ENCODE data around the gene LRRC73.
A peak's percentile ranks its signal among the peaks of the same experiment; 100 is the strongest.
"Not testable (repeated sequence)": the region's sequence is repeated elsewhere in the genome, so short reads cannot be mapped to it uniquely, and the experiment has no call there.

Gene LRRC73

GRCh38 chr6:43493833-43494232 is 16.3 kb downstream of the LRRC73 start:
- DNase-seq (ENCODE audit: low spot score) = no peak

DNA sequence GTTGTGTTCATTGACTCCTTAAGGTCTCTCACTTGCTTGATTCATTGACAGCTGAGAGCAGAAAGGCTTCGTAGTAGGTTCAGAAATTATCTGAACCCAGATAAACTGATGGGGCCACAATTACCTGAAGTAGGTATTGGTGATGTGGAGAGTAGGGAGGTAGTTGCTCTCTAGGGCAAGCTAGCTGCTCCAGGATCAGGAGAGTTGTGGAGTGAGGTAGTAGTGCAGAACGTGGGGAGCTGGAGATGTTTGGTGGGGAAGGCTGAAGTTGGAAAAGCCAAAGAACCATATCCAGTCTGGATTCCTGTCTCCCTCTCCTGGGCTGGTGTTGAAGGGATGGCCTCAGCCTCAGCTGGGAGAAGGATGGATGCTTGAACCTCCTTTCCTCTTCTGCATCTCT is 16.9 kb downstream of the LRRC73 start:
- no peak for DNase-seq (ENCODE audit: low spot score)

DNA sequence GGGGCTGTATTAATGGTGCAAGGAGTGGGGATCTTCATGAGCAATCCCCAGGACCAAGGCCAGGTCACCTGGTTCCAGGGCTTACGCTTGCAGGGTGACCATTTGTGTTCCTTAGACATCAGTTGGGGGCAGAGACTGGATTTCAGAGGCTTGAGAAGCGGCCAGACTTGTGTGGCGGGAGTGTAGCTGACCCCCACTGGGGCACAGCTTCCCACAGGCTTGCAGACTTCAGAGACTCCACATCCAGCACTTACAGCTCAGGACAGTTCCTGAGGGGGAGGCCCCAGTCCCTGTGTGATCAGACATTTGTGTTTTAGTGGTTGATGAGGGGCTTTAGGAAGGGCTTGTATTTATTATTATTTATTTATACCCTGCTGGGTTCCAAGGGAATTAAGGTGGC is 17.5 kb downstream of the LRRC73 start:
- DNase-seq (ENCODE audit: low spot score) = no peak

GRCh38 chr6:43491750-43492661 is 18.1 kb downstream of the LRRC73 start:
- DNase-seq (ENCODE audit: low spot score) = no peak

DNA sequence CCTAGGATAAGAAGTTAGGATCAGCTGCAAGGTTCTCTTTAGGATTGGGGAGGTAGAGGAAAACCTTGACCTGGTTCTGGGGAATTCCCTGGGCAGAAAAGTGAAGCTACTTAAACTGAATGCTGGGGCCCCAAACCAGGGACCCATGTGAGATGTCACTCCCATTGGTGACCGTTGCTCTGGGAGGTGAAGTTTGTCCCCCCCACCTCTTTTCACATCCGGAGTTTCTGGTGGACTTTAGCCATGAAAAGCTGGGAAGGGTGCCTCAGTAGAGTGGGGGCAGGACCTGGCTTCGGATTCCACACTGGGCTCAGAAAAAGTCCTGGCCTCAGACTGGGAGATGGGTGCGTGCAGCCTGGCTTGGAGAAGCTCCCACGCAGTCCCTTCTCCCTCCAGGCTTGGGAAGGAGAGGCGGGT is 19.6 kb downstream of the LRRC73 start:
- DNase-seq (ENCODE audit: low spot score) = no peak

DNA sequence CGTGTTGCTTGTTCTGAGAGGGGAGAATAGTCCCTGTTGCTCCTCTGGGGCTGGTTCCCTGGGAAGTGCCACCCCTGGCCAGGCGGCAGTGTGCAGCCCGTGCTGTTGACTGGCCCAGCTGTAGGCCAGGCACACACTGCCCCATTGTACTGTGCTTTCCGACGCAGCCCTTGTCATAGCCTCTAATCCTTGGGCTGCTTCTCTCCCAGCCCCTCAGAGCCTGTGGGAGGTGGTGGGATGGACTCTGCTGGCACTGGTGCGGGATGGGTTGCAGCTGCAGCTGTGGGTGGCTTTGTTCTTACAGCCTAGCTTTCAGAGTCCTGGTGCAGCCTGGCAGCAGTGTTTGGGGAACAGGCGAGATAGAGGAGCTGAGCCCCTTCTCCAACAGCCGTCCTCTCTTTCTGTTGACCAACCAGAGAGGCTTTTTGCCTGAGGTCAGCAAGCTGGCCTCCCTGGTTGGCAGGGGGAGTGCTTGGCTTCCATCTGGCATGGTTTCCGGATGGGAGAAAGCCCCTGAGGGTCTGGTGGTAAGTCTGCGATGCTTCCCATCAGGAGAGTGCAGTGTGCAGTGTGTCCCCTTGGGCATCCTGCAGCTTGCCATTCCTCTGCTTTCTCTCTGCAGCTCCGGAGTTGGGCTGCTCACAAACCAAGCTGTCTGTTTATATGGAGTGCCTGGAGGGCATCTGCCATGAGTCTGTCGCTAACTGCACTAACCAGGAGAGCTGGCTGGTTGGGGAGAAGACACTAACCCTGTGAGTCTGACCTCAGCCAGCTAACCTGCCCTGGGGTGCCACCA is 20.7 kb downstream of the LRRC73 start:
- DNase-seq (ENCODE audit: low spot score) = no peak

DNA sequence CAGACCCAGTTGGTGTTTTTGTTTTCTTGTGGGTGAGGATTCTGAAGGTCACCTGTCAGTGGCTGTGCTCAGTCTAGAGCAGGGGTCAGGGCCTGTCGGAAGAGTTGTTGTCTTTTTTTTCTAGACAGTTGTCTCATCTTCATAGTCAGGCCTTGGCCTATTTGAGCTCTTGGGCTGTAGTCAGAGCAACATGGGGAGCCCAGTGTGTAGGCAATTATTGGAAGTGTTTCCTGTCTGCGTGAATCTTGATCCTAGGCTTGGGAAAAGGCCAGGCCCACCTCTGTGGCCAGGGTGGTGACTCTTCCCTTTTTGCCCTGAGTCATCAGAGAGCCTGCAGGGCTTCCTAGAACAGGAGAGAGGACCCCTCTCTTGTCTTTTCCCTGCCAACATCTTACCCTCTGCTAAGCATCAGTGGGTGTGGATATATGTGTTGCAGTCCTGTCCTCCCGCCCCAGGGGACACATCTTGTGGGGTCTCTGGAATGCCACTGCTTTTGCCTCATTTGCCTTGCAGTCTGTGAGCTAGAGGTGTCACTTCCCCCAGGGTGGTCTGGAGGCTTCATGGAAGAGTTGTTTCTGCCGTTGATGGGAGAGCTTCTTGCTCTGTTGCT is 21.4 kb downstream of the LRRC73 start:
- no peak for DNase-seq (ENCODE audit: low spot score)

- no peak for DNase-seq (ENCODE audit: low spot score)
These were observed 28.4 kb downstream of the LRRC73 start for GRCh38 chr6:43481591-43482236.

GRCh38 chr6:43481075-43481474 is 29.1 kb downstream of the LRRC73 start:
- DNase-seq (ENCODE audit: low spot score) = no peak

DNA sequence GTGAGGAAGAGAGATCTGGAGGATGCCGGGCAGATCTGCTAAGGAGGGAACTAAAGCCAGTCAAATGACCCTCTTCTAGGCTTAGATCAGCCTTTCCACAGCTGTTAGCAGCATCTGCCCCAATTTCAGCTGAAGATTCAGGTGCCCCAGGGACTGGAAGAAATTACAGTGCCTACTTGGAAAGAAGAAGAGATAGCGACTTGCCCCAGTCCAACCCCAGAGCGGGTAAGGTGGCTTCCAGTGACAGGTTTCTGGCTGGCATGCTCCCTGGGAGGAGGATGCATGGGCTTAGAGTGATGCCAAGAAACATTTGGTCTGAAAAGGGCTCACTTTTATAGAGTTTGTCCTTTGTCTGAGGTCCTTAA is 32.2 kb downstream of the LRRC73 start:
- DNase-seq (ENCODE audit: low spot score) = no peak

DNA sequence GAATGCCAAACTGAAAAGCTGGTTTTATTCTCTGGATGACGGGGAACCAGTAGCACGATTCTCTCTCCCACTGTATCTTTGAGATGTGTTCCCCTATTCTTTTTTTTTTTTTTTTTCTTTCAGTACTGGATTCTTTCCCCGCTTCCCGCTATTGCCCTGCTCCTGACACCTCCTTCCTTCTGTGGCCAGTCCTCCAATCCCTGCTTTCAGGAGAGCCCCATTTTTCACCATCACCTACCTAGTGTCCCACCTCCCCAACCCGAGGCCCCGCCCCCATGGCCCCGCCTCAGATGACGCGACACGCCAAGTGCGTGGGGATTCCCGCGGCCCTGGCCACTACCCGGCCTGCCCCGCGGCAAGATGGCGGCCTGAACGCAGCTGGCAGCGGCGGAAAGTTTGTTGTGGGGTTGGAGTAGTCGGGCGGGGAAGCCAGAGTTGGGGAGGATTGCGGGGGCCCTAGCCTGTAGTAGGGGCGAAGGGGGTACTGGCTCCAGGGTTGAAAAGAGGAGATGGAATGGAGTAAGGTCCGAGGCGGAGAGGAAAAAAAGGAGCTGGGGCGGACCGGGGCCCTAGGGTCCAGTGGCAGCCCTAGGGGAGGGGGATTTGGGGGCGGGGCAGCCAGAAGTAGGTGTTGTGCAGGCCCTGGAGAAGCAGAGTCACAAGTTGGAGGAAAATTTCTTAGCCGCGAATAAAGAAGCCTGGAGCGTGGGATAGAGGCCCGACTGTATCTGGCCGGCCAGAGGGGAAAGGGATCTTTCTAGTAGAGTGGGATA is 32.7 kb downstream of the LRRC73 start, which contains the start of gene TJAP1:
Gene TJAP1 (plus strand): TSS at position 336 of the 773 bp plus-strand sequence. CDS start 21,432 bp downstream, outside the sequence.
- DNase-seq (ENCODE audit: low spot score) = peak; percentile 84

- DNase-seq (ENCODE audit: low spot score) = no peak
These were observed 33.4 kb downstream of the LRRC73 start for GRCh38 chr6:43476746-43477145.

DNA sequence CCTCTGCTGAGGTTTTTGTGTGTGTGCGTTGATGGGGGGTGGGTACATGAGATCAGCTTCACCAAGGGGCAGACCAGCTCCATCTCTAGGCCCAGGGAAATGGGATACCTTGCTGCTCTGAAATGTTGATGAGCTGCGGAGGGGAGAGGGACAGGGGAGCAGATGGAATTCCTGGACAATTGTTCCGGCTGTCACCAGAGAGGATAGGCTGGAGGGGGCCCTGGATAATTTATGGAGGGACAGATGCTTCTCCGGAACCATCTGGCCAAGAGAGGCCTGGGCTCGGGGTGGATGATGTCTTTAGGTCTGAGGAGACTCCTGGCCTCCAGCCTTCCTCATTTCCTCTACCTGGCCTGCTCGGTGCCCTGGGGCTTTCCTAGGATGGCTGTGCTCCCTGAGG is 34.6 kb downstream of the LRRC73 start:
- DNase-seq (ENCODE audit: low spot score) = no peak

- no peak for DNase-seq (ENCODE audit: low spot score)
These were observed 37.6 kb downstream of the LRRC73 start for GRCh38 chr6:43472515-43472914.

DNA sequence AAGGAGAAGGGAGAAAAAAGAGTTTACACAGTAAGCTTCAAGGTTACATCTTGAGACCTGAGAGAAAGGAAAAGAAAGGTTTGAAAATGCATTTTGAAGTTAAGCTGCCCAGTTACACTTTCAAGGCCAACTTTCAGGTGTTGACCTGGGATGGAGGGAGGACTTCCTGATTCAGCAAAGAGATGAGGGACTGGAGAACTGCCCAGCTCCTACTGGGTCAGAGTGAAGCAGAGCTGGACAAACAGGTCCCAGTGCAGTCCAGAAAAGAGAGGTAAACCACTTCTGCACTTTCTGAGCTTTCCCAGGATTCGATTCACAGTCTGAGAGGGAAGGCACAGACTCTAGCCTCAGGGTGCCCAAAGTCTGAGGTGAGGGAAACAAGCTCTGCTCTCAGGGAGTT is 38.7 kb downstream of the LRRC73 start:
- no peak for DNase-seq (ENCODE audit: low spot score)

- DNase-seq (ENCODE audit: low spot score) = no peak
These were observed 40.2 kb downstream of the LRRC73 start for GRCh38 chr6:43469947-43470346.

GRCh38 chr6:43468748-43469681 is 41.1 kb downstream of the LRRC73 start:
- no peak for DNase-seq (ENCODE audit: low spot score)

GRCh38 chr6:43468240-43468639 is 41.9 kb downstream of the LRRC73 start:
- DNase-seq (ENCODE audit: low spot score) = no peak

GRCh38 chr6:43467752-43468151 is 42.4 kb downstream of the LRRC73 start:
- no peak for DNase-seq (ENCODE audit: low spot score)

DNA sequence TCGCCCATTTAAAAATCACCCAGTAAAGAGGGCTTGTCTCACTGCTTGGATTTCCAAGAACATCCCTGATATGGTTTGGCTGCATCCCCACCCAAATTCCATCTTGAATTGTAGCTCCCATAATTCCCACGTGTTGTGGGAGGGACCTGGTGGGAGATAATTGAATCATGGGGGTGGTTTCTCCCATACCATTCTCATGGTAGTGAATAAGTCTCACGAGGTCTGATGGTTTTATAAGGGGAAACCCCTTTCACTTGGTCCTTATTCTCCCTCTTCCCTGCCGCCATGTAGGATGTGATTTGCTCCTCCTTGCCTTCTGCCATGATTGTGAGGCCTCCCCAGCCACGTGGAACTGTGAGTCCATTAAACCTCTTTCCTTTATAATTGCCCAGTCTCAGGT is 42.9 kb downstream of the LRRC73 start:
- not testable (repeated sequence) for DNase-seq (ENCODE audit: low spot score)
